ENCODE measurements around the gene GFRA4.

GFRA4 gene

DNA sequence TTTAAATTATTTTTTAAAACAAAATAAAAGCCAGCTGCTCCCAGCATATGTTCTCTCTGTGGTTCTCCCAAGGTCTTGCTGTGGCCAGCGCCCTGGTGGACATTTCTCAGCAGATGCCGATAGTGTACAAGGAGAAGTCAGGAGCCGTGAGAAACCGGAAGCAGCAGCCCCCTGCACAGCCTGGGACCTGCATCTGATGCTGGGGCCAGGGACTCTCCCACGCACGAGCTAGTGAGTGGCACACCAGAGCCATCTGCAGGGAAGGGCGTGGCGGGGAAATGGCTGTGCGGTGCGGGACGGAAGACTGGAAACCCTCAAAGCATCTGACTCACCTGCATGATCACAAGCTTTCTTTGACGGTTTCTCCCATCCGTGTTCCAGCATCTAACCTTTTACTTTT is 16.5 kb downstream of the GFRA4 start:
- Histone ChIP-seq H2BK12ac (ENCODE audit: low read length) (no peak overlapping the region), H3K79me2 (ENCODE audit: control insufficient read depth, insufficient read depth, low read length, poor library complexity) (no peaks in the 10 kb centered on the region), H3K18ac (ENCODE audit: low read length) (no peak overlapping the region), H4K12ac (ENCODE audit: low read depth, low read length) (no peak overlapping the region), H3K4me3 (ENCODE audit: low read depth, low read length) (no peak overlapping the region), H3K27ac (ENCODE audit: low read depth, low read length) (no peak overlapping the region), H3K4me2 (ENCODE audit: low read length) (no peak overlapping the region), H3K79me1 (ENCODE audit: low read length) (no peaks in the 10 kb centered on the region), H2BK5ac (ENCODE audit: low read depth, low read length, poor library complexity) (no peak overlapping the region), H2BK120ac (ENCODE audit: insufficient read depth, low read length, poor library complexity) (no peak overlapping the region), H4K8ac (ENCODE audit: low read depth, low read length) (no peak overlapping the region), H3K4me1 (ENCODE audit: control insufficient read depth in 1 of 2, insufficient read depth in 2 of 2, low read length in 2 of 2) (no peaks in the 10 kb centered on the region), H3K9ac (ENCODE audit: low read length) (no peak overlapping the region), H3K23ac (ENCODE audit: low read length) (no peak overlapping the region), H2AFZ (ENCODE audit: insufficient read depth, low read length, poor library complexity) (no peak overlapping the region), H3K9me3 (ENCODE audit: insufficient read depth, low read depth, low read length) (no peaks in the 10 kb centered on the region), H3K4ac (ENCODE audit: low read depth, low read length) (no peak overlapping the region), H2AK5ac (ENCODE audit: low read length) (no peak overlapping the region), H3K36me3 (ENCODE audit: control insufficient read depth in 1 of 2, insufficient read depth in 2 of 2, low read length in 2 of 2) (peaks cover 0 to 14% of the 10 kb centered on the region in 2 experiments), H3K27me3 (ENCODE audit: insufficient read depth, low read length) (no peaks in the 10 kb centered on the region), H3K14ac (ENCODE audit: low read length) (no peak overlapping the region), H4K91ac (ENCODE audit: low read depth, low read length) (no peak overlapping the region)
- no peak for DNase-seq
- WGBS (ENCODE audit: extremely low coverage, insufficient coverage, insufficient read length) = no CpG with 5 or more reads among the region's 13 CpGs

DNA sequence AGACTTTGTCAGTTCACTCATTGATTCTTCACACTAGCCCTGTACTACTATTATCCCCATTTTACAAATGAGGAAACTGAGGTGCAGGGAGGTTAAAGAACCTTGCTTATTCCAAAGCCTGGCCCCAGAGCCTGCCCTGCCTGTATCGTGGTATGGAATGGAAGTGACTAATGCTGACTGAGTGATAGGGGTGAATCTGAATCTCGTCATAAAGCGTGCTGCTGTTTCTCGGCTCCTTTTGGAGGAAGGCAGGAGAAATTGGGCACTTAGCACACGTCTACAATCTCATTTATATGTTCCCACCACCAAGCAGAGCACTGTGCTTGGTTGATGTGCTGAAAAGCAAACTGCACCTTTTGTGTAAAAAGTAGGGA is 17.1 kb downstream of the GFRA4 start:
- Histone ChIP-seq H2BK120ac (ENCODE audit: insufficient read depth, low read length, poor library complexity) (no peak overlapping the region), H3K36me3 (ENCODE audit: control insufficient read depth in 1 of 2, insufficient read depth in 2 of 2, low read length in 2 of 2) (peaks cover 0 to 14% of the 10 kb centered on the region in 2 experiments), H3K79me1 (ENCODE audit: low read length) (no peaks in the 10 kb centered on the region), H2AK5ac (ENCODE audit: low read length) (no peak overlapping the region), H3K27me3 (ENCODE audit: insufficient read depth, low read length) (no peaks in the 10 kb centered on the region), H3K79me2 (ENCODE audit: control insufficient read depth, insufficient read depth, low read length, poor library complexity) (no peaks in the 10 kb centered on the region), H4K12ac (ENCODE audit: low read depth, low read length) (no peak overlapping the region), H2BK12ac (ENCODE audit: low read length) (no peak overlapping the region), H4K8ac (ENCODE audit: low read depth, low read length) (no peak overlapping the region), H3K4me2 (ENCODE audit: low read length) (no peak overlapping the region), H3K9ac (ENCODE audit: low read length) (no peak overlapping the region), H3K9me3 (ENCODE audit: insufficient read depth, low read depth, low read length) (no peaks in the 10 kb centered on the region), H2AFZ (ENCODE audit: insufficient read depth, low read length, poor library complexity) (no peak overlapping the region), H3K4me1 (ENCODE audit: control insufficient read depth in 1 of 2, insufficient read depth in 2 of 2, low read length in 2 of 2) (no peaks in the 10 kb centered on the region), H3K27ac (ENCODE audit: low read depth, low read length) (no peak overlapping the region), H3K18ac (ENCODE audit: low read length) (no peak overlapping the region), H3K4me3 (ENCODE audit: low read depth, low read length) (no peak overlapping the region), H3K23ac (ENCODE audit: low read length) (no peak overlapping the region), H3K4ac (ENCODE audit: low read depth, low read length) (no peak overlapping the region), H3K14ac (ENCODE audit: low read length) (no peak overlapping the region), H4K91ac (ENCODE audit: low read depth, low read length) (no peak overlapping the region), H2BK5ac (ENCODE audit: low read depth, low read length, poor library complexity) (no peak overlapping the region)
- no CpG with 5 or more reads among the region's 5 CpGs for WGBS (ENCODE audit: extremely low coverage, insufficient coverage, insufficient read length)
- peak in 1 of 2 donors; percentile 21 for DNase-seq

DNA sequence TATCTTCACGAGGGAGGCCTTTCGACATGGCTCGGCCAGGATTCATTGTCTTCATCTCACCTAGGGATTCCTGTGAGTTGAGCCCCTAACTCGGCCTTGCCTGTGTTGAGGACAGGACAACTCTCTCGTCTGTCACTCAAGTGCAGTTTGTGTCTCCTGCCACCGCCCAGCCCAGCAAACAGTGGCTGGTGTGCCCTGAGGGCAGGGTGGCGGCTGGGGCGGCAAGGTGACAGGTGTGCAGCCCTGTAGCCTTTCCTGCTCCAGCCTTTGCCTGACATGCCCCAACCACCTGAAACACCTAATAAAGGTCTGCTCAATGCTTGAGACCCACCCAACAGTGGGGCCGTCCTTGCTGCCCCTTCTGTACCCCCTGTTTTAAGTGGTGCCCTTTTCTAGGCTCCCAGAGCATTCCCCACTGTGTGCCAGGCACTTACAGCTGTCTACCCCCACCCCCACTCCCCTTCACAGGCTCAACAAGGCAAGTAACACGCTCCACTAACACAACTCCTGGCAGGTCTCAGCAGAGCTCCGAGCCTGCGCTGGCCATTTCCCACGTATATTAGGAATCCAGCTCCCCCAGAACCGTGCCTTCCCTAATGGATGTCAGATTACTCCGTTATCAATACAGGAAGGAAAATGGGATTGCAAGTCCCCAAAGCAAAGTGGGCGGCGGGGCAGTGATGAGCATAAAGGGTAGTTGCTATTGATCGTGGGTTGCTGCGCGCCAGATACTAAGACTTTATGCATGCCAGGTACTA is 17.7 kb downstream of the GFRA4 start:
- Histone ChIP-seq H2BK120ac (ENCODE audit: insufficient read depth, low read length, poor library complexity) (no peak overlapping the region), H3K79me2 (ENCODE audit: control insufficient read depth, insufficient read depth, low read length, poor library complexity) (no peaks in the 10 kb centered on the region), H3K9ac (ENCODE audit: low read length) (no peak overlapping the region), H3K79me1 (ENCODE audit: low read length) (no peaks in the 10 kb centered on the region), H2AK5ac (ENCODE audit: low read length) (no peak overlapping the region), H3K4ac (ENCODE audit: low read depth, low read length) (no peak overlapping the region), H3K23ac (ENCODE audit: low read length) (no peak overlapping the region), H3K27me3 (ENCODE audit: insufficient read depth, low read length) (no peaks in the 10 kb centered on the region), H3K4me1 (ENCODE audit: control insufficient read depth in 1 of 2, insufficient read depth in 2 of 2, low read length in 2 of 2) (no peaks in the 10 kb centered on the region), H2BK5ac (ENCODE audit: low read depth, low read length, poor library complexity) (no peak overlapping the region), H2BK12ac (ENCODE audit: low read length) (no peak overlapping the region), H3K4me2 (ENCODE audit: low read length) (no peak overlapping the region), H4K8ac (ENCODE audit: low read depth, low read length) (no peak overlapping the region), H3K9me3 (ENCODE audit: insufficient read depth, low read depth, low read length) (no peaks in the 10 kb centered on the region), H3K27ac (ENCODE audit: low read depth, low read length) (no peak overlapping the region), H3K36me3 (ENCODE audit: control insufficient read depth in 1 of 2, insufficient read depth in 2 of 2, low read length in 2 of 2) (peaks cover 0 to 14% of the 10 kb centered on the region in 2 experiments), H4K91ac (ENCODE audit: low read depth, low read length) (no peak overlapping the region), H3K18ac (ENCODE audit: low read length) (no peak overlapping the region), H4K12ac (ENCODE audit: low read depth, low read length) (no peak overlapping the region), H3K14ac (ENCODE audit: low read length) (no peak overlapping the region), H2AFZ (ENCODE audit: insufficient read depth, low read length, poor library complexity) (no peak overlapping the region), H3K4me3 (ENCODE audit: low read depth, low read length) (no peak overlapping the region)
- no peak for DNase-seq
- no CpG with 5 or more reads among the region's 20 CpGs for WGBS (ENCODE audit: extremely low coverage, insufficient coverage, insufficient read length)

- no peak overlapping the region for H3K9ac ChIP-seq (ENCODE audit: low read length)
- no peaks in the 10 kb centered on the region for H3K79me1 ChIP-seq (ENCODE audit: low read length)
- no peak overlapping the region for H2BK120ac ChIP-seq (ENCODE audit: insufficient read depth, low read length, poor library complexity)
- no peak overlapping the region for H3K27ac ChIP-seq (ENCODE audit: low read depth, low read length)
- H3K18ac ChIP-seq (ENCODE audit: low read length) = no peak overlapping the region
- no peak overlapping the region for H2AK5ac ChIP-seq (ENCODE audit: low read length)
- no peak overlapping the region for H2BK5ac ChIP-seq (ENCODE audit: low read depth, low read length, poor library complexity)
- no peak overlapping the region for H2BK12ac ChIP-seq (ENCODE audit: low read length)
- no CpG with 5 or more reads among the region's 3 CpGs for WGBS (ENCODE audit: extremely low coverage, insufficient coverage, insufficient read length)
- H3K4me1 ChIP-seq (ENCODE audit: control insufficient read depth in 1 of 2, insufficient read depth in 2 of 2, low read length in 2 of 2) = no peaks in the 10 kb centered on the region
- no peak for DNase-seq
- H4K12ac ChIP-seq (ENCODE audit: low read depth, low read length) = no peak overlapping the region
- H3K27me3 ChIP-seq (ENCODE audit: insufficient read depth, low read length) = no peaks in the 10 kb centered on the region
- no peak overlapping the region for H4K8ac ChIP-seq (ENCODE audit: low read depth, low read length)
- H2AFZ ChIP-seq (ENCODE audit: insufficient read depth, low read length, poor library complexity) = no peak overlapping the region
- no peaks in the 10 kb centered on the region for H3K79me2 ChIP-seq (ENCODE audit: control insufficient read depth, insufficient read depth, low read length, poor library complexity)
- H3K4me2 ChIP-seq (ENCODE audit: low read length) = no peak overlapping the region
- H3K4ac ChIP-seq (ENCODE audit: low read depth, low read length) = no peak overlapping the region
- H3K4me3 ChIP-seq (ENCODE audit: low read depth, low read length) = no peak overlapping the region
- H3K36me3 ChIP-seq (ENCODE audit: control insufficient read depth in 1 of 2, insufficient read depth in 2 of 2, low read length in 2 of 2) = peaks cover 0 to 9% of the 10 kb centered on the region in 2 experiments
- H4K91ac ChIP-seq (ENCODE audit: low read depth, low read length) = no peak overlapping the region
- H3K14ac ChIP-seq (ENCODE audit: low read length) = no peak overlapping the region
- no peak overlapping the region for H3K23ac ChIP-seq (ENCODE audit: low read length)
- H3K9me3 ChIP-seq (ENCODE audit: insufficient read depth, low read depth, low read length) = no peaks in the 10 kb centered on the region
Observed at GRCh38 chr20:3640259-3640658, 22.9 kb downstream of the GFRA4 start.
